Measurements from ENCODE around the gene CAMK1D.

Gene CAMK1D

GRCh38 chr10:12729885-12730284, 380.5 kb downstream of the CAMK1D start:
- no peak for TF ChIP-seq POU6F1 (CRISPR knock-in tag; IDR thresholded peaks at IDR 0.05; ENCODE audit: borderline replicate concordance, low read depth)
- TF ChIP-seq ESRRG (CRISPR knock-in tag; IDR thresholded peaks at IDR 0.05) = no peak
- no peak for ATAC-seq

- TF ChIP-seq BACH2 (CRISPR knock-in tag; IDR thresholded peaks at IDR 0.05; ENCODE audit: borderline replicate concordance) (no peak), PATZ1 (CRISPR knock-in tag; IDR thresholded peaks at IDR 0.05; ENCODE audit: borderline replicate concordance) (no peak), ISL1 (CRISPR knock-in tag; IDR thresholded peaks at IDR 0.05) (no peak), ZFP3 (CRISPR knock-in tag; IDR thresholded peaks at IDR 0.05) (no peak), SNAI2 (CRISPR knock-in tag; IDR thresholded peaks at IDR 0.05) (no peak), ESRRG (CRISPR knock-in tag; IDR thresholded peaks at IDR 0.05) (no peak), PPARA (CRISPR knock-in tag; IDR thresholded peaks at IDR 0.05; ENCODE audit: borderline replicate concordance) (no peak), OSR1 (CRISPR knock-in tag; IDR thresholded peaks at IDR 0.05) (no peak), ZFP30 (CRISPR knock-in tag; IDR thresholded peaks at IDR 0.05) (no peak), GLIS3 (CRISPR knock-in tag; IDR thresholded peaks at IDR 0.05) (no peak), POU6F1 (CRISPR knock-in tag; IDR thresholded peaks at IDR 0.05; ENCODE audit: borderline replicate concordance, low read depth) (no peak)
- ATAC-seq = no peak
Measured at GRCh38 chr10:12730809-12731519, 381.6 kb downstream of the CAMK1D start.

- no peak for ATAC-seq
- TF ChIP-seq ARNTL (CRISPR knock-in tag; IDR thresholded peaks at IDR 0.05; ENCODE audit: borderline replicate concordance, low read depth) (no peak), ISL1 (CRISPR knock-in tag; IDR thresholded peaks at IDR 0.05) (no peak), RARB (CRISPR knock-in tag; IDR thresholded peaks at IDR 0.05) (no peak), CSRNP3 (CRISPR knock-in tag; IDR thresholded peaks at IDR 0.05) (no peak), PPARA (CRISPR knock-in tag; IDR thresholded peaks at IDR 0.05; ENCODE audit: borderline replicate concordance) (no peak), ESRRG (CRISPR knock-in tag; IDR thresholded peaks at IDR 0.05) (no peak), SNAI2 (CRISPR knock-in tag; IDR thresholded peaks at IDR 0.05) (no peak), TSHZ2 (CRISPR knock-in tag; IDR thresholded peaks at IDR 0.05) (no peak), CREB5 (CRISPR knock-in tag; IDR thresholded peaks at IDR 0.05; ENCODE audit: low read depth) (no peak)
Measured at GRCh38 chr10:12733271-12733670, 383.9 kb downstream of the CAMK1D start.

Data from SK-N-SH treated with all-trans-retinoic acid at 6 μM for 48 hours (cell line).